Heart left ventricle (tissue), 16 donors: ENCODE measurements around the gene NDUFA8. TPM values are rescaled to one million over a fixed set of nuclear protein-coding genes. Genes with fewer than 3 reads are reported as not detected.

Source experiments
- ATAC-seq, 4 donors: fragments of 200-7000 bp; cut with Tn5 transposase; one replicate each; pipeline ENCODE4 v1.9.1; 2020 to 2022; ENCODE audit warnings: moderate library complexity in 4 of 4, mild to moderate bottlenecking in 3 of 4, moderate number of reproducible peaks in 1 of 4
- DNase-seq, 5 donors: peaks; one replicate each; pipeline ENCODE4 v3.0.0-alpha.2; 2020
- H3K27ac ChIP-seq, 12 donors: fragments of 200-600 bp; sonication (generic) in 4 of 12; one replicate each; pipeline versions ENCODE4 v1.5.0 to v1.8.0; 2016 to 2022; ENCODE audit warnings: mild to moderate bottlenecking in 2 of 12
- H3K27me3 ChIP-seq, 9 donors: fragments of 200-600 bp; sonication (generic) in 2 of 9; one replicate each; pipeline versions ENCODE4 v1.5.1 to v1.8.0; 2016 to 2022; ENCODE audit warnings: mild to moderate bottlenecking in 3 of 9
- H3K36me3 ChIP-seq, 9 donors: fragments of 200-600 bp; sonication (generic) in 2 of 9; one replicate each; pipeline versions ENCODE4 v1.5.0 to v1.8.0; 2018 to 2022; ENCODE audit warnings: mild to moderate bottlenecking in 2 of 9
- H3K4me1 ChIP-seq, 12 donors: fragments of 200-600 bp; sonication (generic) in 4 of 12; one replicate each; pipeline versions ENCODE4 v1.5.0 to v1.8.0; 2016 to 2022; ENCODE audit warnings: mild to moderate bottlenecking in 3 of 12
- H3K4me3 ChIP-seq, 12 donors: fragments of 200-600 bp; sonication (generic) in 4 of 12; one replicate each; pipeline versions ENCODE4 v1.5.0 to v1.8.0; 2017 to 2022; ENCODE audit warnings: mild to moderate bottlenecking in 9 of 12, moderate library complexity in 4 of 12
- H3K9me3 ChIP-seq, 12 donors: fragments of 200-600 bp; sonication (generic) in 4 of 12; one replicate each; pipeline versions ENCODE4 v1.5.0 to v1.8.0; 2016 to 2022; ENCODE audit warnings: mild to moderate bottlenecking in 1 of 12
- POLR2A ChIP-seq, 2 donors: fragments of 450-650 bp; IDR thresholded peaks; one replicate each; pipeline ENCODE4 v1.6.1; 2017; ENCODE audit warnings: antibody characterized with exemption in 2 of 2, mild to moderate bottlenecking in 2 of 2, moderate library complexity in 2 of 2
- WGBS, 4 donors: extraction: QIAGEN DNeasy Blood & Tissue Kit in 2 of 4; methylation state at CpG; one replicate each; pipeline versions ENCODE4 v1.1.5 to v1.1.7; 2013 to 2018; 5-methylcytosine and 5-hydroxymethylcytosine counted together
- intact Hi-C, 10 donors: fragments of 100-400 bp; cut with DNase I; formaldehyde crosslinking; loops; one replicate each; pipeline versions ENCODE4 v1.11.1 to v1.14.2; 2022
- polyA plus RNA-seq, 2 donors: library from polyadenylated mRNA; stranded (reverse); fragments of 200-250 nt; gene quantifications; one replicate each; pipeline ENCODE4 v1.2.3, GENCODE V29; 2013
- total RNA-seq, 9 donors: library from RNA; depleted of rRNA in 2 of 9; stranded (reverse); fragments of >200 nt in 2 of 9; fragmentation: NEBNext Ultra II Directional in 3 of 9; extraction: Animal tissue kit (Norgen Biotek cat#: 25700) in 3 of 9; gene quantifications; one replicate each; pipeline versions ENCODE4 v1.1.0 to v1.2.4, GENCODE V29; 2016 to 2023
- TF ChIP-seq, protein P1 (sequence below), 12 donors: fragments of 200-600 bp; sonication (generic) in 4 of 12; IDR thresholded peaks; one replicate each; pipeline versions ENCODE4 v1.5.0 to v1.8.0; 2018 to 2022; ENCODE audit warnings: antibody characterized with exemption in 12 of 12, mild to moderate bottlenecking in 5 of 12
- donor health status: ischemic (EF 13 %, LVEDD 7.1; RV severe dilation, severe dysfunction).
- donor health status: healthy with polysubstance abuse.
- donor health status: DM: no; HTN: yes; CAD: no.
- donor health status: DM: no; HTN: no; CAD: no.
- donor health status: ischemic (EF 25% LVEDD 6.9; RV normal size, moderate dysfunction).
- donor health status: ischemic (EF 25% LVEDD 5.7; RV mildly dilated, moderate dysfunction).
- donor health status: healthy.
- donor health status: DM: yes; HTN: yes; CAD: no.
- donor health status: ischemic (EF 35%, LVEDD 5.7; RV mildly dilated, moderate dysfunction).
- donor health status: nonischemic (EF 11% LVEDD 7.7; RV severe dilation, severe dysfunction).
- donor health status: DM: yes; HTN: yes; CAD: no.
- donor health status: PGD.
- donor health status: ischemic (EF 29% LVEDD 5.4; RV normal size, mild dysfunction).
- donor health status: nonischemic (EF 23%, LVEDD 6.1; RV moderate dilation, normal function).

NDUFA8 gene
- total and polyA plus RNA-seq, 11 donors: 183 to 919 (median 261) TPM

DNA sequence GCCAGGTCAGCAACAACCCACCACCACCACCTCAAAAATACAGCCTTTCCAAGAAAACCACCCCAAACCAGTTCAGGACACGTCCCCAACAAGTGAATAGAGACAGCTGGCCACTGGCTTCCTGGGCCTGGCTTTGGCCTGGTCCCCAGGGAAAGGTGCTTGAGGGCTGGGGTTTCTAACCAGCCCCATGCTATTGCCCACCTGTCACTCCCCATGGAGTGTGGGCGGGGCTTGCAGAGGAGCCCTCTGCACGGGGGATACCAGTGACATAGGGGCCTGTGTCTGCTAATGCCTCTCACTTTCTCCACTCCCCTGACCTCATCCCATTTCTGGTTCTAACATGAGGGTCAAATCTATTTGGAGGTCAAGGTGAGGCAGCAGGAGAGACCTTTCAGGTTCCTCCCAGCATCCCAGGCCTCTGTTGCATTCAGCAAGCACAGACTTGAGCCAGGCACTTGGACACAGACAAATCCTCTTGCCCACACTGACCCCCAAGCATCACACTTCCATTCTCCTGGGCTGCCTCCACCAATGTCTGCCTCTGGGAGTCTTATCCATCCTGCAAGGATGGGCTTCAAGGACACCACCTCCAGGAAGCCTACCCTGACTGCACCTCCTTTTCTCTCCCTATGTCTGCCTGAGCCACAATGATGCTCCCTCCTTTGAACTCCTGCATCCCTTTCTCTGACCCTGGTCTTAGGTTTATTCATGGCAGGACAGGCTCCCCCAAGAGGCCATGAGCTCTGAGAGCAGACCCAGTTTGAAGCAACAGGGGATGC, 50.4 kb downstream of the NDUFA8 start:
- Histone ChIP-seq H3K4me3 (no peak overlapping the region), H3K36me3 (no peaks in the 10 kb centered on the region), H3K9me3 (peaks cover 0 to 3% (median 0%) of the 10 kb centered on the region in 12 donors), H3K27ac (no peak overlapping the region), H3K27me3 (no peaks in the 10 kb centered on the region), H3K4me1 (peaks cover 0 to 17% (median 6%) of the 10 kb centered on the region in 12 donors)
- intact Hi-C loops: no loop called here
- TF ChIP-seq POLR2A (IDR thresholded peaks at IDR 0.05): no peak
- TF ChIP-seq, protein P1, sequence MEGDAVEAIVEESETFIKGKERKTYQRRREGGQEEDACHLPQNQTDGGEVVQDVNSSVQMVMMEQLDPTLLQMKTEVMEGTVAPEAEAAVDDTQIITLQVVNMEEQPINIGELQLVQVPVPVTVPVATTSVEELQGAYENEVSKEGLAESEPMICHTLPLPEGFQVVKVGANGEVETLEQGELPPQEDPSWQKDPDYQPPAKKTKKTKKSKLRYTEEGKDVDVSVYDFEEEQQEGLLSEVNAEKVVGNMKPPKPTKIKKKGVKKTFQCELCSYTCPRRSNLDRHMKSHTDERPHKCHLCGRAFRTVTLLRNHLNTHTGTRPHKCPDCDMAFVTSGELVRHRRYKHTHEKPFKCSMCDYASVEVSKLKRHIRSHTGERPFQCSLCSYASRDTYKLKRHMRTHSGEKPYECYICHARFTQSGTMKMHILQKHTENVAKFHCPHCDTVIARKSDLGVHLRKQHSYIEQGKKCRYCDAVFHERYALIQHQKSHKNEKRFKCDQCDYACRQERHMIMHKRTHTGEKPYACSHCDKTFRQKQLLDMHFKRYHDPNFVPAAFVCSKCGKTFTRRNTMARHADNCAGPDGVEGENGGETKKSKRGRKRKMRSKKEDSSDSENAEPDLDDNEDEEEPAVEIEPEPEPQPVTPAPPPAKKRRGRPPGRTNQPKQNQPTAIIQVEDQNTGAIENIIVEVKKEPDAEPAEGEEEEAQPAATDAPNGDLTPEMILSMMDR (IDR thresholded peaks at IDR 0.05): no peak
- no peak for ATAC-seq
- DNase-seq: no peak
- WGBS, 4 donors: 84 to 93% (median 88%) methylated on average over 2 to 3 of the region's 3 CpGs

DNA sequence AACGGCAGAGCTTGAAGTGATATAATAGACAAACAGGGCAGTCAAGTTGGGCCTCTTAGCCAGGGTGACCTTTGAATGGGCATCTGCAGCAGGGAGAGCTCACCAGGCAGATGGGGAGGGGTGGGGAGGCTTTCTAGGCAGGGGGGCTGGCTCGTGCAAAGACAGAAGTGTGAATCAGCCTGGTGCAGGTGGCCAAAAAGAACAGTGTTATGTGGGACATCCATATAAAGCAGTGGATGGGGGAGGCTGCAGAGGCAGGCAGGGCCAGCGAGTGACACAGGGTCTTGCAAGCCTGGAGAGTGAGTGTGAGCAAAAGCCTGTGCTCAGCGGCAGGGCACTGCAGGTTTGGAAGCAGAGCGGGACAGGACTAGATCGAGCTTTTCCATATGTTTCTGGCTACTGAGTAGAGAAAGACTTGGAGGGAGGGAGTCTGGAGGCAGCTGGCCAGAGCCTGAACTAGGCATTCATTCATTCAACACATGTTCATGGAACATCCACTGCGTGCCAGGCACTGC, 52.2 kb downstream of the NDUFA8 start:
- Histone ChIP-seq H3K4me1 (peaks cover 0 to 17% (median 6%) of the 10 kb centered on the region in 12 donors), H3K4me3 (no peak overlapping the region), H3K9me3 (peaks cover 0 to 13% (median 3%) of the 10 kb centered on the region in 12 donors), H3K27me3 (no peaks in the 10 kb centered on the region), H3K36me3 (no peaks in the 10 kb centered on the region), H3K27ac (peak overlapping the region in 3 of 12 donors; percentile 24 to 63 (median 62))
- WGBS, 4 donors: 61 to 76% (median 67%) methylated on average over 7 of the region's 7 CpGs
- TF ChIP-seq, protein P1 (IDR thresholded peaks at IDR 0.05): no peak
- no peak for TF ChIP-seq POLR2A (IDR thresholded peaks at IDR 0.05)
- intact Hi-C loops: no loop called here
- ATAC-seq (peak; percentile 28 to 87 (median 79)), DNase-seq (peak in 1 of 5 donors; percentile 44)

DNA sequence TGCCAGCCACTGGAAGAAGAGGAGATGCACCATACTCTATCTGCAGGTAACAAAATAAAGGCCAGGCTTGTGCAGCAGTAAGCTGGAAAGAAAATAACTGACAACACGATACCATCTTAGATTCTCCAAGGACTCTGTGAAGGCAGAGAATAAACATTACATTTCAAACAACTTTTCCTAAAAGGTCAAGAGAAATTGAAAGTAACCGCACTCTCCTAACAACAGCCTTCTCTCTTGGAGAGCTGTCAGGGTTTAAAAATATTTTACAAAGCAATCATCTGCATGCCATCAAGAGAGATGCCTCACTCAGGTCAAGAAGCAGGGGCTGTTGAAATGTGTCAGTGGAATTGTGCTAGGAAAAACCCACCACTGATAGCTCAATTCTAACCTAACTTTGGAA, 53.0 kb downstream of the NDUFA8 start:
- intact Hi-C loops: no loop called here
- DNase-seq (no peak), ATAC-seq (no peak)
- TF ChIP-seq POLR2A (IDR thresholded peaks at IDR 0.05): no peak
- TF ChIP-seq, protein P1 (IDR thresholded peaks at IDR 0.05): no peak
- H3K27me3 ChIP-seq: no peaks in the 10 kb centered on the region
- peaks cover 0 to 13% (median 3%) of the 10 kb centered on the region in 12 donors for H3K9me3 ChIP-seq
- 46 to 65% (median 57%) methylated on average over 2 of the region's 2 CpGs for WGBS, 4 donors
- H3K4me3 ChIP-seq: no peak overlapping the region
- H3K36me3 ChIP-seq: no peaks in the 10 kb centered on the region
- peak overlapping the region in 4 of 12 donors; percentile 6 to 63 (median 36) for H3K27ac ChIP-seq
- H3K4me1 ChIP-seq: peaks cover 0 to 17% (median 6%) of the 10 kb centered on the region in 12 donors

DNA sequence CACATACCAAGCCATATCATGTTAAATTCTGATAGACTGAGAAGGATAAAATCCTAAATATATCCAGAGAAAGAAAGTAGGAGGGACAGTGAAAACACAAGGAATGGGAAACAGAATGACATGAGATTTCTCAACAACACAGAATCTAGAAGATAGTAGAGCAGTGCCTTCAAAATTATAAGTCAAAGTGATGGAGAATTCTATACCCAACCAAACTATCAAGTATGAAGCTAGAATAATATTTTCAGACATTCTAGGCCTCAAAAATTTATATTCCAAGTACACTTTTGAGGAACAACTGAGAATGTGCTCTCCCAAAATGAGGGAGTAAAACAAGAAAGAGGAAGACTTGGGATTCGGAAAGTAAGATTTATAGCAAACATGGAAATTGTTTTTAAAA, 55.6 kb downstream of the NDUFA8 start:
- no peak overlapping the region for H3K4me3 ChIP-seq
- WGBS, 4 donors: 95 to 100% (median 99%) methylated on average over 1 of the region's 1 CpG
- TF ChIP-seq POLR2A (IDR thresholded peaks at IDR 0.05): no peak
- TF ChIP-seq, protein P1 (IDR thresholded peaks at IDR 0.05): no peak
- intact Hi-C loops: loop anchor here in 2 of 10 donors (5.0 kb wide), 1 partner anchor 348 kb away; no protein-coding TSS in a partner anchor
- DNase-seq (no peak), ATAC-seq (no peak)
- no peak overlapping the region for H3K27ac ChIP-seq
- H3K36me3 ChIP-seq: no peaks in the 10 kb centered on the region
- H3K9me3 ChIP-seq: peaks cover 0 to 13% (median 3%) of the 10 kb centered on the region in 12 donors
- H3K4me1 ChIP-seq: peaks cover 0 to 17% (median 7%) of the 10 kb centered on the region in 12 donors
- no peaks in the 10 kb centered on the region for H3K27me3 ChIP-seq
